Fibroblast of mammary gland (primary cell): ENCODE data around the gene SEC16A.

Experiments used
- DNase-seq: peaks from one replicate; pipeline ENCODE4 v3.0.0-alpha.2; 2010; ENCODE audit warnings: low read depth
- H3K4me3 ChIP-seq: 2 replicates; pipeline ENCODE4 v1.5.1; 2011; ENCODE audit warnings: low read depth, mild to moderate bottlenecking, low read length, moderate library complexity; ENCODE audit not compliant: control insufficient read depth
- CTCF ChIP-seq: conservative IDR thresholded peaks from 2 replicates; pipeline ENCODE4 v1.5.1; 2011; ENCODE audit warnings: low read depth, low read length, inconsistent platforms; ENCODE audit not compliant: control insufficient read depth, insufficient read depth

The SEC16A gene

GRCh38 chr9:136482793-136483588 is at the start of gene SEC16A:
SEC16A (minus strand) TSS chr9:136483040; CDS start chr9:136477615, 5,425 bp downstream.
- H3K4me3 ChIP-seq, result peak within 1 kb of the TSS; percentile 72
- TF ChIP-seq CTCF, result no peak
- DNase-seq, result peak; percentile 97

- H3K4me3 ChIP-seq, result no peak overlapping the region
- DNase-seq, result no peak
- TF ChIP-seq CTCF, result no peak
Observed at GRCh38 chr9:136531904-136532798, 49.3 kb upstream of the SEC16A start.

GRCh38 chr9:136531186-136531903 is 48.5 kb upstream of the SEC16A start:
- TF ChIP-seq CTCF, result no peak
- H3K4me3 ChIP-seq, result no peak overlapping the region
- DNase-seq, result no peak

- DNase-seq, result no peak
- H3K4me3 ChIP-seq, result no peak overlapping the region
- no peak for TF ChIP-seq CTCF
Observed at GRCh38 chr9:136530461-136531089, 47.7 kb upstream of the SEC16A start.

- H3K4me3 ChIP-seq, result no peak overlapping the region
- DNase-seq, result no peak
- TF ChIP-seq CTCF, result no peak
Observed at GRCh38 chr9:136529516-136530460, 46.9 kb upstream of the SEC16A start.
